ENCODE data around the gene ELOVL2. TPM values are rescaled to one million over a fixed set of nuclear protein-coding genes. Genes with fewer than 3 reads are reported as not detected.

Gene ELOVL2
- total RNA-seq, 1 experiment from 2014 or later: 0.07 TPM

DNA sequence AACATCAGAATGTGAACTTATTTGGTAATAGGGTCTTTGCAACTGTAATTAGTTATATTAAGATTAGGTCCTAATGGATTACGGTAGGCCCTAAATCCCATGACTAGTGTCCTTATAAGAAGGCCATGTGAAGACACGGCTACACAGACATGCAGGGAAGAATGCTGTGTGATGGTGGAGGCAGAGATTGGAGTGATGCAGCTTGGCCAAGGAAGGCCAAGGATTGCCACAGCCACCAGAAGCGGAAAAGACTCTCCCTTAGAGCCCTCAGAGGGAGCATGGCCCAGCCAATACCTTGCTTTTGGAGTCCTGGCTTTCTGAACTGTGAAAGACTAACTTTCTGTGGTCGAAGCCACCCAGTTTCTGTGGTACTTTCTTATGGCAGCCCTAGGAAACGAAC lies 39.9 kb upstream of the ELOVL2 start:
- POLR2A ChIA-PET: no interaction called here
- DNase-seq (ENCODE audit: low read depth, low spot score) (no peak), ATAC-seq (no peak)
- Histone ChIP-seq H2AFZ (ENCODE audit: low read depth, low read length, poor library complexity, severe bottlenecking) (no peak overlapping the region), H3K4me1 (ENCODE audit: control insufficient read depth in 1 of 2, insufficient read depth in 2 of 2, low read length in 2 of 2) (no peaks in the 10 kb centered on the region), H3K4me3 (replicated peaks in 1 of 2; ENCODE audit: low read depth in 1 of 2, low read length in 2 of 2) (no peak overlapping the region), H3K9ac (ENCODE audit: low read length) (no peak overlapping the region), H3K79me2 (ENCODE audit: insufficient read depth, low read length) (no peaks in the 10 kb centered on the region), H3K36me3 (ENCODE audit: control insufficient read depth in 1 of 2, insufficient read depth in 2 of 2, low read length in 2 of 2) (no peaks in the 10 kb centered on the region), H3K27me3 (ENCODE audit: insufficient read depth, low read length) (no peaks in the 10 kb centered on the region), H3K9me2 (ENCODE audit: insufficient read depth) (no peaks in the 10 kb centered on the region), H3K9me3 (ENCODE audit: control insufficient read depth in 1 of 2, insufficient read depth in 1 of 2, low read depth in 1 of 2, low read length in 2 of 2) (no peaks in the 10 kb centered on the region), H4K20me1 (ENCODE audit: insufficient read depth) (no peaks in the 10 kb centered on the region), H3K27ac (ENCODE audit: low read depth, low read length) (no peak overlapping the region), H3K4me2 (ENCODE audit: low read length) (no peak overlapping the region)
- intact Hi-C loops (cut with micrococcal nuclease): no loop called here
- CTCF ChIA-PET: no interaction called here
- RAD21 ChIA-PET (ENCODE audit: low non-redundant PET in 1 of 2, low total read pairs in 2 of 2, uncharacterized antibody in 2 of 2, unreplicated experiment in 2 of 2): no interaction called here
- BruUV-seq (replicated peaks): no TSS peak
- TF ChIP-seq, protein P1, sequence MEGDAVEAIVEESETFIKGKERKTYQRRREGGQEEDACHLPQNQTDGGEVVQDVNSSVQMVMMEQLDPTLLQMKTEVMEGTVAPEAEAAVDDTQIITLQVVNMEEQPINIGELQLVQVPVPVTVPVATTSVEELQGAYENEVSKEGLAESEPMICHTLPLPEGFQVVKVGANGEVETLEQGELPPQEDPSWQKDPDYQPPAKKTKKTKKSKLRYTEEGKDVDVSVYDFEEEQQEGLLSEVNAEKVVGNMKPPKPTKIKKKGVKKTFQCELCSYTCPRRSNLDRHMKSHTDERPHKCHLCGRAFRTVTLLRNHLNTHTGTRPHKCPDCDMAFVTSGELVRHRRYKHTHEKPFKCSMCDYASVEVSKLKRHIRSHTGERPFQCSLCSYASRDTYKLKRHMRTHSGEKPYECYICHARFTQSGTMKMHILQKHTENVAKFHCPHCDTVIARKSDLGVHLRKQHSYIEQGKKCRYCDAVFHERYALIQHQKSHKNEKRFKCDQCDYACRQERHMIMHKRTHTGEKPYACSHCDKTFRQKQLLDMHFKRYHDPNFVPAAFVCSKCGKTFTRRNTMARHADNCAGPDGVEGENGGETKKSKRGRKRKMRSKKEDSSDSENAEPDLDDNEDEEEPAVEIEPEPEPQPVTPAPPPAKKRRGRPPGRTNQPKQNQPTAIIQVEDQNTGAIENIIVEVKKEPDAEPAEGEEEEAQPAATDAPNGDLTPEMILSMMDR (IDR thresholded peaks at IDR 0.05 in 2 of 3, conservative IDR thresholded peaks at IDR 0.05 in 1 of 3; ENCODE audit: borderline replicate concordance in 1 of 3, insufficient read depth in 1 of 3, low read depth in 2 of 3, low read length in 2 of 3): no peak
- TF ChIP-seq TCF7L2 (IDR thresholded peaks at IDR 0.05; ENCODE audit: borderline replicate concordance, extremely low read depth, insufficient read depth, insufficient read length): no peak
- no peak for TF ChIP-seq ZNF274 (IDR thresholded peaks at IDR 0.05; ENCODE audit: low read depth, low read length)
- TF ChIP-seq CBX3 (IDR thresholded peaks at IDR 0.05; ENCODE audit: low read depth): no peak
- no peak for TF ChIP-seq SRF (IDR thresholded peaks at IDR 0.05; ENCODE audit: low read depth)
- TF ChIP-seq EZH2 (IDR thresholded peaks at IDR 0.05): no peak
- TF ChIP-seq, protein P2, sequence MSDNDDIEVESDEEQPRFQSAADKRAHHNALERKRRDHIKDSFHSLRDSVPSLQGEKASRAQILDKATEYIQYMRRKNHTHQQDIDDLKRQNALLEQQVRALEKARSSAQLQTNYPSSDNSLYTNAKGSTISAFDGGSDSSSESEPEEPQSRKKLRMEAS (IDR thresholded peaks at IDR 0.05): no peak
- TF ChIP-seq EGR1 (IDR thresholded peaks at IDR 0.05; ENCODE audit: low read depth): no peak
- TF ChIP-seq YY1 (IDR thresholded peaks at IDR 0.05; ENCODE audit: extremely low read depth, insufficient replicate concordance, low read depth, low read length): no peak
- no peak for TF ChIP-seq EZH2phosphoT487 (IDR thresholded peaks at IDR 0.05; ENCODE audit: borderline replicate concordance)
- no peak for TF ChIP-seq JUND (IDR thresholded peaks at IDR 0.05)
- TF ChIP-seq, protein P3, sequence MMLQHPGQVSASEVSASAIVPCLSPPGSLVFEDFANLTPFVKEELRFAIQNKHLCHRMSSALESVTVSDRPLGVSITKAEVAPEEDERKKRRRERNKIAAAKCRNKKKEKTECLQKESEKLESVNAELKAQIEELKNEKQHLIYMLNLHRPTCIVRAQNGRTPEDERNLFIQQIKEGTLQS (IDR thresholded peaks at IDR 0.05): no peak
- TF ChIP-seq, protein P4, sequence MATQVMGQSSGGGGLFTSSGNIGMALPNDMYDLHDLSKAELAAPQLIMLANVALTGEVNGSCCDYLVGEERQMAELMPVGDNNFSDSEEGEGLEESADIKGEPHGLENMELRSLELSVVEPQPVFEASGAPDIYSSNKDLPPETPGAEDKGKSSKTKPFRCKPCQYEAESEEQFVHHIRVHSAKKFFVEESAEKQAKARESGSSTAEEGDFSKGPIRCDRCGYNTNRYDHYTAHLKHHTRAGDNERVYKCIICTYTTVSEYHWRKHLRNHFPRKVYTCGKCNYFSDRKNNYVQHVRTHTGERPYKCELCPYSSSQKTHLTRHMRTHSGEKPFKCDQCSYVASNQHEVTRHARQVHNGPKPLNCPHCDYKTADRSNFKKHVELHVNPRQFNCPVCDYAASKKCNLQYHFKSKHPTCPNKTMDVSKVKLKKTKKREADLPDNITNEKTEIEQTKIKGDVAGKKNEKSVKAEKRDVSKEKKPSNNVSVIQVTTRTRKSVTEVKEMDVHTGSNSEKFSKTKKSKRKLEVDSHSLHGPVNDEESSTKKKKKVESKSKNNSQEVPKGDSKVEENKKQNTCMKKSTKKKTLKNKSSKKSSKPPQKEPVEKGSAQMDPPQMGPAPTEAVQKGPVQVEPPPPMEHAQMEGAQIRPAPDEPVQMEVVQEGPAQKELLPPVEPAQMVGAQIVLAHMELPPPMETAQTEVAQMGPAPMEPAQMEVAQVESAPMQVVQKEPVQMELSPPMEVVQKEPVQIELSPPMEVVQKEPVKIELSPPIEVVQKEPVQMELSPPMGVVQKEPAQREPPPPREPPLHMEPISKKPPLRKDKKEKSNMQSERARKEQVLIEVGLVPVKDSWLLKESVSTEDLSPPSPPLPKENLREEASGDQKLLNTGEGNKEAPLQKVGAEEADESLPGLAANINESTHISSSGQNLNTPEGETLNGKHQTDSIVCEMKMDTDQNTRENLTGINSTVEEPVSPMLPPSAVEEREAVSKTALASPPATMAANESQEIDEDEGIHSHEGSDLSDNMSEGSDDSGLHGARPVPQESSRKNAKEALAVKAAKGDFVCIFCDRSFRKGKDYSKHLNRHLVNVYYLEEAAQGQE (IDR thresholded peaks at IDR 0.05; ENCODE audit: low read depth): no peak
